HG02678 (cell line): ENCODE results near the gene DACT3.

ENCODE experiments used
- ATAC-seq: cut with Tn5 transposase; IDR thresholded peaks from one replicate; pipeline ENCODE4 v1.9.1; 2021; ENCODE audit warnings: mild to moderate bottlenecking, moderate library complexity; ENCODE audit not compliant: unreplicated experiment

The DACT3 gene

GRCh38 chr19:46601318-46602224 lies 59.4 kb downstream of the DACT3 start, which contains the start of gene CALM3:
TSS of gene CALM3 (plus strand) at chr19:46601330. CDS start at chr19:46601435, 105 bp downstream.
- ATAC-seq, result no peak

GRCh38 chr19:46600384-46601317 lies 60.3 kb downstream of the DACT3 start:
- ATAC-seq, result peak; percentile 83

- ATAC-seq, result no peak
Observed at GRCh38 chr19:46599716-46600373, 61.1 kb downstream of the DACT3 start.

- no peak for ATAC-seq
Observed at GRCh38 chr19:46598372-46598917, 62.5 kb downstream of the DACT3 start.
